Measurements from ENCODE around the gene ARHGEF12. TPM values are rescaled to one million over a fixed set of nuclear protein-coding genes. Genes with fewer than 3 reads are reported as not detected.
A peak's percentile ranks its signal among the peaks of the same experiment; 100 is the strongest.
"Not testable (repeated sequence)": the region's sequence is repeated elsewhere in the genome, so short reads cannot be mapped to it uniquely, and the experiment has no call there.

The ARHGEF12 gene
- total RNA-seq, 1 donor from 2014 or later: 71.9 TPM

DNA sequence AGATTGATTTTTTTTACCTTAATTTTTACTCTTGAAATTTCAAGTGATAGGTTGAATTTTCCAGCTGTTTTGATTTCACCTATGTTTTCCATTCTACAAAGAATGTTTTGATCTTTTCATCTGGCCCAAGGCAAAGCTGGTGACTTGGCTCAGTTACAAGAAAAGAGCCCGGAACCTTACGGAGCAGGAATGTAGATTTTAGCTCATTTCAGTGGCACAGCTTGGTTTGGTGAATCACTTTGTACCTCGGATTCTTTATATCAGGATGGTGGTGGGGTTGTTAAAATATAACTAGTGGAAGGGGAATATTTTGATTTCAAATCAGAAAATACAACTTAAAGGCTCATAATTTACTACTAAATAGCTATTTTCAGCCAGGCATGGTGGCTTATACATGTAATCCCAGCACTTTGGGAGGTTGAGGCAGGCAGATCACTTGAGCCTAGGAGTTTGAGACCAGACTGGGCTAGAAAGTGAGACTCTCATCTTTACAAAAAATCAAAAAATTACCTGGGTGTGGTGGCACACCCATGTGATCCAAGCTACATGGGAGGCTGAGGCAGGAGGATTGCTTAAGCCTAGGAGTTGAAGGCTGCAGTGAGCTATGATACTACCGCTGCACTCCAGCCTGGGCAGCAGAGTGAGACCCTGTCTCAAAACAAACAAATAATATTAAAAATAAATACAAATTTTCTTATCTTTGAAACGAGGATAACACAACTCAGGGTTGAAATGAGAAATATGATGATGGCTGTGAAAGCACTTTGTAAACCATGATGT is 166.0 kb downstream of the ARHGEF12 start:
- peaks cover 7% of the 10 kb centered on the region for H3K4me1 Mint-ChIP-seq (ENCODE audit: low read depth)
- DNase-seq (ENCODE audit: low spot score): no peak

DNA sequence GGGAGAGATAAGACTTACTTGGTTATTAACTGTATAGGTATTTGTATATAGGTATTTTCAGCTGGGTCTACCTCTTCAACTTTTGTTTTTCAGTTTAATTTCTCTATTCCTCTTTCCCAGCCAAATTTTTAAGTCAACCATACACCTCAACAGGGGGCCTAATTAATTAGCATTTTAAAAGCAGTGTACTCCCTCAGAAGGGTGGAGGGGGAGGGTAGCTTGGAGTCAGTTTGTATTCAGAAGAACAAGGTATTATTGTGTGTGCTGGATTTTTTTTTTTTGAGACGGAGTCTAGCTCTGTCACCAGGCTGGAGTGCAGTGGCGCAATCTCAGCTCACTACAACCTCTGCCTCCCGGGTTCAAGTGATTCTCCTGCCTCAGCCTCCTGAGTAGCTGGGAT is 167.3 kb downstream of the ARHGEF12 start:
- H3K27ac Mint-ChIP-seq (ENCODE audit: unreplicated experiment); H3K36me3 Mint-ChIP-seq (ENCODE audit: low read depth); H3K4me3 Mint-ChIP-seq (ENCODE audit: unreplicated experiment); DNase-seq (ENCODE audit: low spot score); H3K4me1 Mint-ChIP-seq (ENCODE audit: low read depth); H3K9me3 Mint-ChIP-seq (ENCODE audit: low read depth): not testable (repeated sequence)
- peaks cover 17% of the 10 kb centered on the region for H3K27me3 Mint-ChIP-seq (ENCODE audit: low read depth)

More for the DNA sequence above, 166.0 kb downstream of the ARHGEF12 start:
- no peaks in the 10 kb centered on the region for H3K36me3 Mint-ChIP-seq (ENCODE audit: low read depth)
- no peak overlapping the region for H3K4me3 Mint-ChIP-seq (ENCODE audit: unreplicated experiment)
- no peaks in the 10 kb centered on the region for H3K9me3 Mint-ChIP-seq (ENCODE audit: low read depth)
- H3K27me3 Mint-ChIP-seq (ENCODE audit: low read depth): peaks cover 14% of the 10 kb centered on the region
- no peak overlapping the region for H3K27ac Mint-ChIP-seq (ENCODE audit: unreplicated experiment)
- TF ChIP-seq, protein P1, sequence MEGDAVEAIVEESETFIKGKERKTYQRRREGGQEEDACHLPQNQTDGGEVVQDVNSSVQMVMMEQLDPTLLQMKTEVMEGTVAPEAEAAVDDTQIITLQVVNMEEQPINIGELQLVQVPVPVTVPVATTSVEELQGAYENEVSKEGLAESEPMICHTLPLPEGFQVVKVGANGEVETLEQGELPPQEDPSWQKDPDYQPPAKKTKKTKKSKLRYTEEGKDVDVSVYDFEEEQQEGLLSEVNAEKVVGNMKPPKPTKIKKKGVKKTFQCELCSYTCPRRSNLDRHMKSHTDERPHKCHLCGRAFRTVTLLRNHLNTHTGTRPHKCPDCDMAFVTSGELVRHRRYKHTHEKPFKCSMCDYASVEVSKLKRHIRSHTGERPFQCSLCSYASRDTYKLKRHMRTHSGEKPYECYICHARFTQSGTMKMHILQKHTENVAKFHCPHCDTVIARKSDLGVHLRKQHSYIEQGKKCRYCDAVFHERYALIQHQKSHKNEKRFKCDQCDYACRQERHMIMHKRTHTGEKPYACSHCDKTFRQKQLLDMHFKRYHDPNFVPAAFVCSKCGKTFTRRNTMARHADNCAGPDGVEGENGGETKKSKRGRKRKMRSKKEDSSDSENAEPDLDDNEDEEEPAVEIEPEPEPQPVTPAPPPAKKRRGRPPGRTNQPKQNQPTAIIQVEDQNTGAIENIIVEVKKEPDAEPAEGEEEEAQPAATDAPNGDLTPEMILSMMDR (IDR thresholded peaks at IDR 0.05): no peak

DNA sequence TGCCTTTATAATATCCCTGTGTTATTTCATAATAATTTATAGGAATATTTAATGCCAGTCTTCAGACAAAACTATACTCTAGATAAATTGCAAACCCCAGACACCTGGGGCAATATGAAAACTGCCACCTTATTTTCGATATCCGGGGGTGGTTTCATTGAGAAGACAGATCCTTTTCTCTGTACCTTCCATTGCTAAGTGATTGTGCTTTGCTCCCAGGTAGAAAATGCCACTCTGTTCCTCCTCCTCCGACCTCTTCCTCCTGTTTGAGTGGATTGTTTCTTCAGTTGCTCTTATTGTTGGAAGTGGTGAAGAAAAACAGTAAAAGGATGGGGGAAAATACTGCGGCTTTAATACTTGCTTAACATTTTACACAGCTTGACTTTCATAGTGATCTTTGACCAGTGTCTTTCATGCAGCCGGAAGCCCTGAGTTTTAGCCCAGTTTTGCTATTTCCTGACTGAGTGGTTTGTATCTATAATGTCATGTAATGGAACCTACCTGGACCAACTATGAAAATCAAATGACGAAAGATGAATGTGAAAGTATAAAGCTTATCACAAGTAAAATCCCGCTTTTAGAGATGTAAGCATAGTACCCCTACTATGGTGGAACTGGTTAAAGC is 169.7 kb downstream of the ARHGEF12 start:
- no peak for DNase-seq (ENCODE audit: low spot score)
- peaks cover 8% of the 10 kb centered on the region for H3K4me1 Mint-ChIP-seq (ENCODE audit: low read depth)
- TF ChIP-seq, protein P1 (IDR thresholded peaks at IDR 0.05): no peak
- no peak overlapping the region for H3K4me3 Mint-ChIP-seq (ENCODE audit: unreplicated experiment)
- peaks cover 27% of the 10 kb centered on the region for H3K27me3 Mint-ChIP-seq (ENCODE audit: low read depth)
- H3K36me3 Mint-ChIP-seq (ENCODE audit: low read depth): no peaks in the 10 kb centered on the region
- no peak overlapping the region for H3K27ac Mint-ChIP-seq (ENCODE audit: unreplicated experiment)
- H3K9me3 Mint-ChIP-seq (ENCODE audit: low read depth): no peaks in the 10 kb centered on the region

DNA sequence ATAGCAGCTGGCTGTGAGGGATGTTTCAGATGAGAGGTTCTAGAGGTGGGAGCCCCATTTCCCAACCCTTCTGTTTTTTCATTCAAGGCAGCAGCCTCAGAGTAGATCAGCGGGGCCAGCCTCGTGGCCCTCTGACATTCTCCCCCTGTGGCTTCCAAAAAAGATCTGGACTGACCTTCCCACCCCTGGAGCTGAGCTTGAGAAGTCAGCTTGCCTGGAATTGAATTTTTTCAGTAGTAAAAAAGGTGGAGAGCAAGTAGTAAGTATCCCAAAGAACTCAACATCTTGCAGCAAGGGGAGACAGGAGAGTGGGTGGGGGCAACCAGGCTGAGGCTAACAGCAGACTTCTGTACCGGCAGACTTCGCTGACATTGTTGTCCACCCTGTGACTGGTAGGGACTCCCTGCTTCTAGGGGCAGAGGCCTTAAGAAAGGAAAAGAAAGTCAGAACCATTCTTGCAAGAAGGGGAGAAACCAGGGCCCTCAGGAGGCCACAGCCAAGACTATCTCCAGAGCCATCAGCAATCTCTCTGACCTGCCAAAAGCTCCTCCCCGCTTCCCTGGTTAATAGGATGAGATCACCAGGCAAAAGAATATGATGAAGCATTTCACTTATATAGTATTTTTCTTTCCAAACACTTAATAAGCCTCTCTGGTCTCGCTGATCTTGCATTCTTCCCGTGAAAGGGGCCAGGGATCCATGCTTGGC is 173.3 kb downstream of the ARHGEF12 start:
- Mint-ChIP-seq H3K9me3 (ENCODE audit: low read depth) (no peaks in the 10 kb centered on the region), H3K4me3 (ENCODE audit: unreplicated experiment) (no peak overlapping the region), H3K27me3 (ENCODE audit: low read depth) (peaks cover 29% of the 10 kb centered on the region)

DNA sequence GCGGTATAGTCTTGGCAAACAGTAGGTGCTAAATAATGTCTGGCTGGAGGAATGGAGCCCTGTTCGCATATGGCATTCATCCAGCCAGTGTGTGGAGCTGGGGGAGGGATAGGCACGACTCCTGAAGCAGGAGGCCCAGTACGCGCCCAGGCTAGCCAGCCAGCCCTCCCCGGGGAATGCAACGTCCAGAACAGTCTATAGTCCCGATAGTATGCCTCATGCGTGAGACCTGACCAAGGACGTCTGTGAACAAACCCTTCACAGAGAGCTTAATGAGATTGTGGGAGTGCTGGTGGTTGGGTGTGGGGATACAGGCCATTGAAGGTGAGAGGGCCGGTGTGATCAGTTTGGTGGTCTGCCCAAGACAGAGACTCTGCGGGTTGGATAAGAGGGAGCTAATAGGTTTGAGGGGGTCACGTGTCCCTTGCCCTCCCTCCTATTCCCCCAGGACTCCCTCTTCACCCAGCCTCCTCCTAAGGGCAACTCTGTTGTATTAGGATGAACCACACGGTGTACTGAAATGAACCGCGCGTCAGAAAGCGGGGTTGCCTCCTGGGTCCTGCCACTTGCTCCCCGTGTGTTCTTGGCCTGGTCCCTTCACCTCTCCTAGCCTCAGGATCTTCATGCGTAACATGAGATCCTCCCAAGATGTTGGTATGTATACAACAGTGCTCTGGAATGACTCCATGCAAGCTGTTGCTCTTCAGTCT is 174.3 kb downstream of the ARHGEF12 start:
- Mint-ChIP-seq H3K27ac (ENCODE audit: unreplicated experiment) (no peak overlapping the region), H3K9me3 (ENCODE audit: low read depth) (no peaks in the 10 kb centered on the region), H3K4me3 (ENCODE audit: unreplicated experiment) (no peak overlapping the region), H3K36me3 (ENCODE audit: low read depth) (no peaks in the 10 kb centered on the region), H3K4me1 (ENCODE audit: low read depth) (peaks cover 2% of the 10 kb centered on the region), H3K27me3 (ENCODE audit: low read depth) (peaks cover 29% of the 10 kb centered on the region)
- TF ChIP-seq, protein P1 (IDR thresholded peaks at IDR 0.05): no peak
- peak; percentile 59 for DNase-seq (ENCODE audit: low spot score)

More for the DNA sequence above, 173.3 kb downstream of the ARHGEF12 start:
- no peak overlapping the region for H3K27ac Mint-ChIP-seq (ENCODE audit: unreplicated experiment)
- TF ChIP-seq, protein P1 (IDR thresholded peaks at IDR 0.05): no peak
- peak; percentile 19 for DNase-seq (ENCODE audit: low spot score)
- no peaks in the 10 kb centered on the region for H3K36me3 Mint-ChIP-seq (ENCODE audit: low read depth)
- H3K4me1 Mint-ChIP-seq (ENCODE audit: low read depth): peaks cover 2% of the 10 kb centered on the region

All from chondrocyte (in vitro differentiated cells).